HG02759 (cell line): Measurements from ENCODE around the gene SMPDL3B.

Experiments
- ATAC-seq: cut with Tn5 transposase; IDR thresholded peaks from one replicate; pipeline ENCODE4 v1.9.1; 2021; ENCODE audit warnings: mild to moderate bottlenecking, moderate library complexity; ENCODE audit not compliant: unreplicated experiment

SMPDL3B gene

GRCh38 chr1:27934818-27935549 lies at the start of gene SMPDL3B:
TSS of gene SMPDL3B (plus strand) at chr1:27935000. CDS start at chr1:27935184, 184 bp downstream.
- no peak for ATAC-seq

- no peak for ATAC-seq
Observed at GRCh38 chr1:27885114-27885528, 49.7 kb upstream of the SMPDL3B start.

GRCh38 chr1:27885621-27886352 lies 49.0 kb upstream of the SMPDL3B start:
- no peak for ATAC-seq

- ATAC-seq = no peak
Observed at GRCh38 chr1:27886353-27886679, 48.5 kb upstream of the SMPDL3B start.

GRCh38 chr1:27886744-27887143 lies 48.1 kb upstream of the SMPDL3B start:
- ATAC-seq = no peak

GRCh38 chr1:27887215-27888021 lies 47.4 kb upstream of the SMPDL3B start:
- ATAC-seq = no peak

GRCh38 chr1:27889506-27889905 lies 45.3 kb upstream of the SMPDL3B start:
- no peak for ATAC-seq

GRCh38 chr1:27891196-27891889 lies 43.5 kb upstream of the SMPDL3B start:
- ATAC-seq = no peak

- no peak for ATAC-seq
Observed at GRCh38 chr1:27894521-27894920, 40.3 kb upstream of the SMPDL3B start.

GRCh38 chr1:27906759-27907158 lies 28.0 kb upstream of the SMPDL3B start:
- no peak for ATAC-seq

- no peak for ATAC-seq
Observed at GRCh38 chr1:27912429-27912828, 22.4 kb upstream of the SMPDL3B start.

GRCh38 chr1:27915082-27915575 lies 19.7 kb upstream of the SMPDL3B start:
- ATAC-seq = no peak

- no peak for ATAC-seq
Observed at GRCh38 chr1:27922272-27922671, 12.5 kb upstream of the SMPDL3B start.

GRCh38 chr1:27928216-27928954 lies 6.4 kb upstream of the SMPDL3B start:
- ATAC-seq = no peak

GRCh38 chr1:27931184-27931583 lies 3.6 kb upstream of the SMPDL3B start:
- ATAC-seq = no peak

GRCh38 chr1:27931759-27932158 lies 3.0 kb upstream of the SMPDL3B start:
- ATAC-seq = no peak

- ATAC-seq = no peak
Observed at GRCh38 chr1:27935721-27936120, 921 bp downstream of the SMPDL3B start.

GRCh38 chr1:27936370-27936769 lies 1.6 kb downstream of the SMPDL3B start:
- ATAC-seq = no peak

GRCh38 chr1:27937524-27937836 lies 2.7 kb downstream of the SMPDL3B start:
- ATAC-seq = no peak

GRCh38 chr1:27938488-27938887 lies 3.7 kb downstream of the SMPDL3B start:
- ATAC-seq = no peak
